CD4-positive, alpha-beta T cell treated with Interleukin-4 for 4 hours (primary cell): ENCODE data around the gene CEACAM1.
"Not testable (repeated sequence)": the region's sequence is repeated elsewhere in the genome, so short reads cannot be mapped to it uniquely, and the experiment has no call there.

Source experiments
- DNase-seq: peaks from one replicate; pipeline ENCODE4 v3.0.0-alpha.2; 2020

Gene CEACAM1

DNA sequence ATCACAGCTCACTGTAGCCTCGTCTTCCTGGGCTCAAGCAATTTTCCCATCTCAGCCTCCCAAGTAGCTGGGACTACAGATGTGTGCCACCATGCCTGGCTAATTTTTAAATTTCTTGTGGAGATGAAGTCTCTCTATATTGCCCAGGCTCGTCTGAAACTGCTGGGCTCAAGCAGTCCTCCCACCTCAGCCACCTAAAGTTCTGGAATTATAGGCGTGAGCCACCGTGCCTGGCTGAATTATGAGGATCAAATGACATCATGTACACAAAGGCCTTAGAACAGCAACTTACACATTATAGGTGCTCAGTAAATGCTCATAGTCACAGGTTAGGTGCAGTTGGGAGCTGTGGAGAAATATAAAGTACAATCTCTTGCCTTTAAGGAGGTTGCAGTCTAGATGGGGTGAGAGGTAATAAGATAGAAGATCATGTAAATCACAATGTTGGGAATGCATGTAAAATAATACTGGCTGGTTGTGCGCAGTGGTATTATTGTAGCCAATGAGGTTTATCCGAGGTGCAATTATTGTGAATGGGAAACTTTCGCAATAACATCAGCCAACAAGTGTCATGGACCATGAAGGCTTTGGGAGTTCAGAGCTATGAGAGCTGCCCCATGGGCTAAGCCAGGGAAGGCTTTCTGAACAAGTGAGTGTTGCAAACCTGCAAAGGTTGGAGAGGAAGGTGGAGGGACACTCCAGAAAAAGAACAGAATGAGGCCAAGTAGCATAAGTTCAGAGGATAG, 55.7 kb downstream of the CEACAM1 start:
- no peak for DNase-seq

DNA sequence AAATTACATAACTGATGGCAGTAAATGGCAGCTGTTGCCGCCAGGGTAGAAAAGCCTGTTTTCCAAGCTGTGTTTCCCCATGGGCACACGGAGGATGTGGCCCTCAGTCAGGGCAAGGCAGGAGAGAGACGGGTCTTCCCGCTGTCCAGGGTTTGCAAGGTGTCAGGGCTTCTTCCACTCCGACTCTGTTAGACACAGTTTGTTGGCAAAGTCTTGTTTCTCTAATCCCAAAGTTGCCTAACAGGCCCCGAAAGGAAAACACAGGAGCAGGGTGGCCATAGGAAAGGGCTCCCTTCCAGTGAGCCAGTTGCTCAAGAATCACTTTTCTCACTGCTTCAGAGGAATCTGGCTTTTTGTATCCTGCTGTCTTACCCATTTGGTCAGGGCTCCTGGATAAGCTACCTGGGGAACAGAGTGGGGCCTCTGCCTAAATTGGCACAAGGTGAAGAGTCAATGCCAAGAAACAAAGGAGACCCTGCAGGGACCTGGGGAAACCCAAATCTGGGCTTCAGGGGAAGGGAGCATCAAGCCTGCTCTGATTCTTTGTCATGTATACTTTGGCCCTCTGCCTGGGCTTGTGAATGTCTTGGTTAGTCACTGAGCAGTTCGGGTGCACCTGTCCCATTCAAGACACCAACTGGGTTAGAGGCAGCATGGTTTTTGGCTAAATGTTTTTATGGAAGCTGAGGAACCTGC, 56.6 kb downstream of the CEACAM1 start:
- DNase-seq, result no peak

DNA sequence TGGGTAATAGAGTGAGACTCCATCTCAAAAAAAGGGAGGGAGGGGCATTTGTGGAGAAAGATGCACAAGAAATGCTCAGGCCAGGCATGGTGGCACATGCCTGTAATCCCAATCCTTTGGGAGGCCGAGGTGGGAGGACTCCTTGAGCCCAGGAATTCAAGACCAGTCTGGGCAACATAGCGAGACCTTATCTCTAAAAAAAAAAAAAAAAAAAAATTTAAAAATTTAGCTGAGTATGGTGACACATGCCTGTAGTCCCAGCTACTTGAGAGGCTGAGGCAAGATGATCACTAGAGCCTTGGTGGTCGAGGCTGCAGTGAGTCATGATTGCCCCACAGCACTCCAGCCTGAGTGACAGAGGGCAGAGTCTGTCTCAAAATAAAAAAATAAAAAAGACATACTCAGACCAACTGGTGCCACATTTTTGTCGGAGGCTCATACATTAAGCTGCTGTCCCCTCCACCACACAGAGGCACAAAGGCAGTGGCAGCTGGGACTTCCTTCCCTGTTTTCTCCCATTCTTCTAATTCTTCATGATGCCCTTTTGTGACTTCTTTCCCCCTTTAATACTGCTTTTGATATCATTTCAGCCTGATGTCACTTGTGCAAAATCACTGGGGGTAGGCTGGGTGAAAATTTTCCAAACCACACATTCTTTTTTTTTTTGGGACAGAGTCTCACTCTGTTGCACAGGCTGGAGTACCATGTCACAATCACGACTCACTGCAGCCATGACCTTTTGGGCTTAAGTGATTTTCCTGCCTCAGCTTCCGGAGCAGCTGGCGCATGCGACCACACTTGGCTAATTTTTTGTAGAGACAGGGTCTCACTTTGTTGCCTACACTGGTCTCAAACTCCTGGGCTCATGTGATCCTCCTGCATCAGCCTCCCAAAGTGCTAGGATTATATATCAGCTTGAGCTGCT, 58.7 kb downstream of the CEACAM1 start:
- no peak for DNase-seq

DNA sequence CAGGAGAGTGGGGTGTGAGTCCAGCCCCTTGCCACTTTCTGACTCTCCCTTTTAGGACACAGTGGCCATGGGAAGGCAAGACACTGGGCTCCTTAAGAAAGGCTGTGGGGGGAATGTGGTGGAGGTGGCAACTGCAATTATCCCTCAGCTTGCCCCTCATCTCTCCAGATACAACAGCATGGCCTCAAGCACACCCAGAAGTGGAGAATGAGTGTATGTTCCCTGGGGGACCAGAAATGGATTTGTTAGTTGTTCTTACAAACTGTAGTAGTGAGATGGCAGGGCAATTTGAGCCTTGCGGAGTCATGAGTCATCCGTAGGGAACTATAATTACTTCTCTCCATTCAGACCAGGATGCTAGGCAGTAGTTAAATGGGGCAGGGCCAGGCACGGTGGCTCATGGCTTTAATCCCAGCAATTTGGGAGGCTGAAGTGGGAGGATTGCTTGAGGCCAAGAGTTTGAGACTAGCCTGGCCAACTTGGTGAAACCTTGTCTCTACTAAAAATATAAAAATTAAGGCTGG, 59.9 kb downstream of the CEACAM1 start:
- DNase-seq, result no peak

DNA sequence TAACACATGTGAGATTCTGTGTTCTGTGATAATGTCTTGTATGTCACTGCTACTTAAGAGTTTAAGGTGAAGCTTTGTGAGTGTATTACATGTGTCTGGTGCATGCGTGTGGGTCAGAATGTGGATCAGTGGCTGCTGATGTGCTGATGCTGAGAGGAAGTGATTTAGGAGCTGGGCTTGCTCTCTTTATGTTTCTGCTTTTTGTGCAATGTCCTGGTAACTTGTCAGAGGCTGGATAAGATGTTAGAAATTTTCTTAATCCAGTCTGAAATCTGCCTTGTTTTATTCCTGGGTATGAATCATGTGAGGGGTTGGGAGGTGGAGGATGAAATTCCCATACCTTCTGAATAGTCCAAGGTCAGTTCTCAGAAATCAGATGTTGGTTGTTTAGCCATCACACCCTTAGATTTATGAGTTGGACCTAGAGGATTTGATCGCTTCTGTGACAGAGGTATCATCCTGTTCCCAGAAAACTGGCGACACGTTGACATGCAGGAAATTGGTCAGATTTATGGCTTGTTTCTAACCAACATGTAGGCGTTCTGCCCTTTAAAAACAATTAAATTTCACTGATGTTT, 61.0 kb downstream of the CEACAM1 start:
- DNase-seq, result no peak

DNA sequence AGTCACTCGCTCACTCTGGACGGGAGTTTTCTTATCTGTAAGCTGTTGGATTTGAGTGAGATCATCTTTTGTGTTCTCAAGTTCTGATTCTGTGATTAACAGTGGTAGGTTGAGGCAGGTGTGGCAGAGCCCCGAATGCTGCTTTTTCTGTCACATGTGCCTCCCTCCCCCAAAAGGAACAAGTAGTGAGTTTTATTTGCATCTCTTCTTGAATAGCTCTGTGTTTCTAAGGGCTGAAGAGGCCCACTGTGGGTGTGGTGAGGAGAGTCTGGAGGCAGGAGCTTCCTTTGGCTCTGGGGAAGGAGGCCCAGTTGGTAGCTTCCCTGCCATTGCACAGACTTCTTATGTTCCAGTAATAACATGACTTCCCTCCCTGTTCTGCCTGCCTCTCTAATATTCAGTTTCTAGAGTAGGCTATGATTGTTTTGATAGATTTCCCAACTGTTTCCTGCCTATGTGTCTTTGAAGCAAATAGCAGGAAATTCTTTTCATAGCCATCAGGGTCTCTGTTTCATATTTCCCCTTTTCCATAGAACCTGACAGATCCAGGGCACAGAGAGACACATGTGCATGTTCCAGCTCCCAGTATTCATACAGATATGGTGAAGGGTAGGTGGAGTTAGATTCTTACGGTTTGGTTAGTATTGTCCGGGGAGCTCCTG, 61.6 kb downstream of the CEACAM1 start:
- no peak for DNase-seq

DNA sequence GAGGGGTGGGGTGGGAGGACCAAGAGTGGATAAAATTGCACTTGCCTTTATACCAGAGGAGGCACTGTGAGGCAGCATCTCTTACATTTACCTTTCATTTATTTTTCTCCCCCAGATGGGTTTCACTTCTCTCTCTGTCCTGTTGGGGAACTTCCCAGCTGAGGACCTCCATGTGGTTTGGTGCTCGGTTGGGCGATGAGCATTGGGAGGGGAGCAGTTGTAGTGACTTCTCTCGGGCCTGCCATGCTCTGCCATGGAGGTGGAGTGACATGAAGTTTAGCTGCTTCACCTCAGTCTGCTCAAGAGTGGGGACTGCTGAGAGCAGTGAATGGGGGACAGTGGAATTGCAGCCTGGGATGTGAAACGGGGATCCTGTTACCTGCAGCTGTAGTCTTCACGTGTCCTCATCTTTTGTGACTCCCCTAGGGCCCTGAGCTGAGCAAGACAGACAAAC, 62.4 kb downstream of the CEACAM1 start:
- no peak for DNase-seq

DNA sequence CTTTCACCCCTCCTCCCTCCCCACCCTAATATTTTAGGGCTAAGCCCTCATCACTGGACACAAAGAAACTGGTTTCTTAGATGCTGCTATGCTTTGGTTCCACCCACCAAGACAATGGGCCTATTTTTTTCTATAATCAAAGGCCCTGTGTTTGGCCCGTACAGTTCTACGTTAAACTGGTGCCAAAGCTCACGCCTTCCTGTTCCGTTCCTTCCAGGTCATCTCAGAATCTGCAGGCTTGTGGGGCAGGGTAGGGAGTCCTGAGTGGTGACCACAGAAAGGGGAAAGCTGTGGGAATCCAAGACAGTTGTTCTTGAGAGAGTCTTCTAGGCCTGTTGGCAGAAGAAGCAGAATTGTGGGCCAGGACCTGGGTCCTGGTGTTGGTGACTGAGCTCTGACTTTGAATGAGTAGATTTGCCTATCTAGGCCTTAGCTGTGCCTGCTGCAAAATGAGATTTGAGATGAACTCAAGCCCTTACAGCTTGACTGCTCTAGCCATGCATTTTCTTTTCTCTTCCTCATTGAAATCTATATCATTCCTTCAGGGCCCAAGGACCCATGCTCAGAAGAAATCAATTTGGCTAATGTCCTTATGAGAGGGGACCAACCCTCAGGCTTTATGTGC, 66.5 kb downstream of the CEACAM1 start:
- no peak for DNase-seq

DNA sequence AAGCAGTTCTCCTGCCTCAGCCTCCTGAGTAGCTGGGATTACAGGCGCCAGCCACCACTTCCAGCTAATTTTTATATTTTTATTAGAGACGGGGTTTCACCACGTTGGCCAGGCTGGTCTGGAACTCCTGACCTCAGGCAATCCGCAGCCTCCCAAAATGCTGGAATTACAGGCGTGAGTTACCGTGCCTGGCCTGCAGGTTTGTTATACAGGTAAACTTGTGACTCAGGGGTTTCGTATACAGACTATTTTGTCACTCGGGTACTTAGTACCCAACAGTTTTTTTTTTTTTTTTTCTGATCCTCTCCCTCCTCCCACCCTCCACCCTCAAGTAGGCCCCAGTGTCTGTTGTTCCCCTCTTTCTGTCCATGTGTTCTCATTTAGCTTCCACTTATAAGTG, 67.0 kb downstream of the CEACAM1 start:
- DNase-seq, result not testable (repeated sequence)

DNA sequence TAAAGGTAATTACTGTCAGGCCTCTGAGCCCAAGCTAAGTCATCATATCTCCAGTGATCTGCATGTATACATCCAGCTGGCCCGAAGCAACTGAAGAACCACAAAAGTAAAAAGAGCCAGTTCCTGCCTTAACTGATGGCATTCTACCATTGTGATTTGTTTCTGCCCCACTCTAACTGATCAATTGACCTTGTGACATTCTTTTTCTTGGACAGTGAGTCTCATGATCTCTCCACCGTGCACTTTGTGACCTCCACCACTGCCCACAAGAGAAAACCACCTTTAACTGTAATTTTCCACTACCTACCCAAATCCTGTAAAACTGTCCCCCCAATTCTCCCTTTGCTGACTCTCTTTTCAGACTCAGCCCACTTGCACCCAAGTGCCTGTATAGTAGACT, 68.4 kb downstream of the CEACAM1 start:
- no peak for DNase-seq
